SH-SY5Y (cell line): ENCODE measurements around the gene TREH.

Experiments
- GATA2 ChIP-seq: IDR thresholded peaks from 2 replicates; pipeline ENCODE4 v1.6.1; 2011; ENCODE audit warnings: mild to moderate bottlenecking, low read depth, low read length
- GATA3 ChIP-seq: IDR thresholded peaks from 2 replicates; pipeline ENCODE4 v1.6.1; 2011; ENCODE audit warnings: low read depth, mild to moderate bottlenecking, low read length, moderate library complexity

DNA sequence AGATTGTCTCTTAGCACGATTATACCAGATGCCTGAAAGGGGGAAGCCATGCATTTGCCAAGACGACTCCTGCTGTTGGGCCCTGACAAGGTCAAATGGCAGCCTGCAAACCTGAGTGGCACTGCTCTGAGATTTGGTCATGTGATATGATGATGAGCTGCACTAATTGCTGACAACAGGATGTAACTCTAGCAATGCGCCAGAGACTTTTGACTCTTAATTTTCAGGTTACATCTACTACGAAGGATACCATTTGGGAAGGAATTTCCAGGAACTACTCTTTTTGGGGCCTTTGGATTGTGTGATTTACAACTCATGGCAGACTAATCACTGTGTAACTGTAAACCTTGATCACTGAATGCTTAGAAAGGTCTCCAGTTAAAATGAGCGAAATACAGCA, 13.1 kb downstream of the TREH start:
- TF ChIP-seq GATA3 (no peak), GATA2 (no peak)
